HG03095 (cell line): ENCODE results near the gene PRAMEF12.
"Not testable (repeated sequence)": the region's sequence is repeated elsewhere in the genome, so short reads cannot be mapped to it uniquely, and the experiment has no call there.

Source experiments
- ATAC-seq: cut with Tn5 transposase; IDR thresholded peaks from one replicate; pipeline ENCODE4 v1.9.1; 2021; ENCODE audit warnings: moderate library complexity; ENCODE audit not compliant: unreplicated experiment

PRAMEF12 gene

GRCh38 chr1:12769976-12770505 lies 3.5 kb upstream of the PRAMEF12 start:
- ATAC-seq: no peak

- no peak for ATAC-seq
Observed at GRCh38 chr1:12770620-12771019, 2.9 kb upstream of the PRAMEF12 start.

DNA sequence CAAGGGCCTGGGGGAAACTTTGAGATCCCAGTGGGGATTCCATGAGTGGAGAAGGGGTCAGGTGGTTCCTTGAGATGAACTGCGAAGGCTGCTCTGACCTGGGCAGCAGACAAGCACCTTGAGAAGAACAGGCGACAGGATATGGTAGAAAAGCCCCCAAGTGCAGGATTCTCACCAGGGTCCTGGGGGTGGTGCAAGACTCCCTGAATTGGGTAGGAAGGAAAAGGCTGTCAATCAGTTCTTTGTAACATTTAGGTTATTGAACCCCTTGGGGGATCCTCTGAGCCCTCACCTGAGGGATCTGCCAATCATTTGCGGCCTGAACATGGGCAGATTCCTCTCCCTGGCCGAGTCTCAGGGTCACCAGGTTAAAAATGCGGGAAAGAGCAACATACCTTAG lies 2.4 kb upstream of the PRAMEF12 start:
- ATAC-seq: no peak

DNA sequence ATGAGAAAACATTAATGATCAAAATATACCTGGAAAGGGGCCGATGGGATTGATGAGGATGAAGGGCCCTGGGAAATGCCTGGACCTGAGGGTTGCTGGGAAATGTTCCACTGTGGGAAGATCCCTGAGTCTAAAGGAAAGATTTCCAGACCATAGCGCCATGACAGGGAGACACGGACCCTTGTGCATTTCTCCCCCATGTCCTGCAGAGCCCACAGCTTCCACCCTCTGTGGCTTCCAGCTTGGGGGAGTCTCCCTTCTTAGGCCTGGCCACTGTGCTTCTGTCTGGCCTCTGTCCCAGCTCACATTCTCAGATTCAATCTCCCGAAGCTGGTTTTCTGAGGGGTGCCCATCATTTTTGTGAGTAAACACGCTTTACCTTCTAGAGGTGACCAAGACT lies 1.0 kb upstream of the PRAMEF12 start:
- no peak for ATAC-seq

DNA sequence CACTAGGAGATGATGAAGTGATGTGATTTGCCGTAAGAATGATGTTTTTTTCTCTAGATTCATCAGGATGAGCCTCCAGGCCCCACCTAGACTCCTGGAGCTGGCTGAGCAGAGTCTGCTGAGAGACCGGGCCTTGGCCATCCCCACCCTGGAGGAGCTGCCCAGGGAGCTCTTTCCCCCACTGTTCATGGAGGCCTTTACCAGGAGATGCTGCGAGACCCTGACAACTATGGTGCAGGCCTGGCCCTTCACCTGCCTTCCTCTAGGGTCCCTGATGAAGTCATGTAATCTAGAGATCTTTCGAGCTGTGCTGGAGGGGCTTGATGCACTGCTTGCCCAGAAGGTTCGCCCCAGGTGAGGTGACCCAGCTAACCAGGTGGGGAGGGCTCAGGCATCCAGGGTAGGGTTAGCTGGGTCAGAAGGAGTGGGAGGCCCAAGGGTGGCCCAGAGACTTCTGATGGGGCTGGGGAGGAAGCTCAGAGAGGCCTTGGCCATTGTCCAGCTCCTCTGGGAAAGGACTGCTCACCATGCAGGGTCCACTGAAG lies 1.3 kb downstream of the PRAMEF12 start:
- no peak for ATAC-seq

DNA sequence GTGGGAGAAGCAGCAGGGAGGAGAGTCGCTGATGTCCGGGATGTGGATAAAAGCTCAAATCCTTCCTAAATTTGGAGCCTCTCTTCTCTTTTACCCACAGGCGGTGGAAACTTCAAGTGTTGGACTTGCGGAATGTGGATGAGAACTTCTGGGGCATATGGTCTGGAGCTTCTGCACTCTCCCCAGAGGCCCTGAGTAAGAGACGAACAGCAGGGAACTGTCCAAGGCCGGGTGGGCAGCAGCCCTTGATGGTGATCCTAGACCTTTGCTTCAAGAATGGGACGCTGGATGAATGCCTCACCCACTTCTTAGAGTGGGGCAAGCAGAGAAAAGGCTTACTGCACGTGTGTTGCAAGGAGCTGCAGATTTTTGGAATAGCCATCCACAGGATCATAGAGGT lies 1.9 kb downstream of the PRAMEF12 start:
- ATAC-seq: no peak

DNA sequence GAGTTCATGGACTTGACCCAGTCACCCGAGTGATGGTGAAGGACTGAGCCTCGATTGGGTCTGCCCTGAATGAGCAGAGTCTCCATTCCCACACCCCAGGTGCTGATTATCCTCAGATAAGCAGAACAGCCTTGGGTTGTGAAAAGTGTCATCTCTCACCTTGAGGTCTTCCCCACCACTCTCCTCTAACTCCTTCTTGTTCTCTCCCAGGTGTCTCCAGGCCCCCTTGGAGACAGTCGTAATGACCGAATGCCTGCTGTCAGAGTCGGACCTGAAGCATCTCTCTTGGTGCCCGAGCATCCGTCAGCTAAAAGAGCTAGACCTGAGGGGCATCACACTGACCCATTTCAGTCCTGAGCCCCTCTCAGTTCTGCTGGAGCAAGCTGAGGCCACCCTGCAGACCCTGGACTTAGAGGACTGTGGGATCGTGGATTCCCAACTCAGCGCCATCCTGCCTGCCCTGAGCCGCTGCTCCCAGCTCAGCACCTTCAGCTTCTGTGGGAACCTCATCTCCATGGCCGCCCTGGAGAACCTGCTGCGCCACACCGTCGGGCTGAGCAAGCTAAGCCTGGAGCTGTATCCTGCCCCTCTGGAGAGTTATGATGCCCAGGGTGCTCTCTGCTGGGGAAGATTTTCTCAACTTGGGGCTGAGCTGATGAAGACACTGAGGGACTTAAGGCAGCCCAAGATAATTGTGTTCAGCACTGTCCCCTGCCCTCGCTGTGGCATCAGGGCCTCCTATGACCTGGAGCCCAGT lies 3.4 kb downstream of the PRAMEF12 start:
- no peak for ATAC-seq

GRCh38 chr1:12778061-12778460 lies 4.5 kb downstream of the PRAMEF12 start:
- no peak for ATAC-seq

DNA sequence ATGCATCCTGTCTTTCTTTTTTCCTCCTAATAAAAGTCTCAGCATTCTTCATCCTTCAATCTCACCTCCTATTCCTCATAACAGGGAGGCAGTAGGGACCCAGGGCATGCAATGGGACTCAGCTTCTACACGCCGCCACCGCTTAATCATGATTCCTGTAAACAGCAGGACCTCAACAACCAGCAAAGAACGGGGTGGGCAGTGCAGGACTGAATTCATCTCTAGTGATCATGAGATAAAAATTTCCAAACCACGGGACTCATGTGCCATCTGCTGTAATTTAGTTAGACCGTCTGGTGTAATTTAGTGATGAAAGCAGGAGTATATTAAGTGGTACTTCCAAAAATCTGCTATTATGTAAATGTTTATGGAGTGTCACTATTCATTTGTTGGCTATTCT lies 5.4 kb downstream of the PRAMEF12 start:
- ATAC-seq: no peak

DNA sequence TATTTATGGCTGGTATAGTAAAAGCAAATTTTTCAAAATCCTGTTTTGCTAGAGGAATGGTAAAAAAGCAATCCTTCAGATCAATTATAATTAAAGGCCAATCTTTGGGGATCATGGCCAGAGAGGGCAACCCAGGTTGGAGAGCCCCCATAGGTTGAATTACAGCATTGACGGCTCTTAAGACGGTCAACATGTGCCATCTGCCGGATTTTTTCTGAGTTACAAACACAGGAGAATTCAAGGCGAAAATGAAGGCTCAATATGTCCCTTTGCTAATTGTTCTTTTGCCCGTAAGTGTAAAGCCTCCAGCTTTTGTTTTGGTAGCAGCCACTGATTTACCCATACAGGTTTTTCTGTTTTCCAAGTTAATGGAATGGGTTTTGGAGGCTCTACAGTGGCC lies 8.0 kb downstream of the PRAMEF12 start:
- ATAC-seq: not testable (repeated sequence)

GRCh38 chr1:12783783-12784182 lies 10.2 kb downstream of the PRAMEF12 start:
- ATAC-seq: not testable (repeated sequence)

DNA sequence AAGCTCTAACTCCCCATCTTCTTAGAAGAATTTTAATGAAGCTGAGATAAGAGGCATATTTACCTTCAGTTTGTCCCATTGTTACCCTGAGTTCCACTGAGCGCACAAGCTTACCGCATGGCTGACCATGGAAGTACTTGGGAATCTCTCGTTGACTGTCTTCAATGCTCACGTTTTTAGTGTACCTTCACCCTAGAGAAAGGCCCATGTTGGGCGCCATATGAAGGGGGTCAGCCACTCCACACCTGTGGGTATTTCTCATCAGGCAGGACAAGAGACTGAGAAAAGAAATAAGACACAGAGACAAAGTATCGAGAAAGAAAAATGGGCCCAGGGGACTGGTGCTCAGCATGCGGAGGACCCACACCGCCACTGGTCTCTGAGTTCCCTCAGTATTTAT lies 11.2 kb downstream of the PRAMEF12 start:
- not testable (repeated sequence) for ATAC-seq

DNA sequence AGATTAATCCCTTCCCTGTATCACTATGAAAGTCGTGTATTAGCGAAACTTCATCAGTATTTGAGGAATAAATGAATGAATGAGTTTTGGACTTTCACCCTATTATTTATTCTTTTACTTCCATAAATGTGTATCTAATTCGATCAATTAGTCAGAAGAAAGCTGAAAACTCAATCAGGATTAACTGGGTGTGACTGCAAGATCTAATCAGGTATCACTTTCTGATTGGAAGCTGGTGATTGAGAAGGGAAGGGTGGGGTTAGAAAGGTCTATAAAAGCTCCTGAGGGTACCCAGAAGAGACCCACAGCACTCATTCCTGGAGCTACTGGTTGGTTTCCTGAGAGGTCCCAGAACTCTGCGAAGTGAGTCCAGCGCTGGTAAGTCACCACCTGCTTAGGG lies 17.6 kb downstream of the PRAMEF12 start, which contains the start of gene PRAMEF1:
Gene PRAMEF1 (plus strand): TSS at position 301 of the 400 bp plus-strand sequence. CDS start 1,831 bp downstream, outside the sequence.
- ATAC-seq: not testable (repeated sequence)

DNA sequence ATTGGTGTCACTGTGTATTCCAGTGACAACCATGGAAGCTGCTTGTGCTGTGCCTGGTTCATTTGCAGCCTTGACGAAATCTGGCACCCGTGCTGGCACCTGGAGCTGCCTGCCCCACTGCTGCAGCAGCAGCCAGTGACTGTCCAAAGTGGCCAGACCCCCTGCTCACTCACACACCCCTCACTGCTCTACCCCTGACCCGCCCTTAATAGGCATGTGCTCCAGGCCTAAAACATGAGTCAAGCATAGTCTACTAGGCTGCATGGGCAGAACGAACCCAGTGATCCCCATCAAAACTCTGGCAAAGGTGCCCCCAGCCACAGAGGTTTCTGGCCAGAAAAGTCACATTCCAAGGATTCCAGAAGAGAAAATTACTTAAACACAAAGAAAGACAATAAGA lies 25.4 kb downstream of the PRAMEF12 start:
- no peak for ATAC-seq

- ATAC-seq: no peak
Observed at GRCh38 chr1:12799730-12800129, 26.2 kb downstream of the PRAMEF12 start.

DNA sequence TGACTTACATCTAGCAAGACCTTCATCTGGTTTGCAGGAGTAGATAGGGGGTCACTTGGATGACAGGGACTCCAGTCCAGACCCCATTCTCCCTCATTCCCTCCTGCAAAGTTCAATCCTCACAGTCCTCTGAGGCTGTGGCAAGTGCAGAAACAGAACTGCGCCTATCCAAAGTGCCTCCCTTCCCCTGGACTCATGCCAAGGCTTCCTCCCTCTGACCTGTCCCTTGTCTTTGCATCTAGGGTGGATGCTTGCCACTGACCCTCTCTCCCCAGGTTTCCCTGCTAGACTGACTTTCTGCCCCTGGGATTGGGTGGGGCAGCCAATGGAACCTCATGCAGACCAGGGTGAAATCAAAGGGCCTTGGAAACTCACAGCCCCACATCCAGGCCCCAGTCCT lies 36.4 kb downstream of the PRAMEF12 start:
- ATAC-seq: no peak

DNA sequence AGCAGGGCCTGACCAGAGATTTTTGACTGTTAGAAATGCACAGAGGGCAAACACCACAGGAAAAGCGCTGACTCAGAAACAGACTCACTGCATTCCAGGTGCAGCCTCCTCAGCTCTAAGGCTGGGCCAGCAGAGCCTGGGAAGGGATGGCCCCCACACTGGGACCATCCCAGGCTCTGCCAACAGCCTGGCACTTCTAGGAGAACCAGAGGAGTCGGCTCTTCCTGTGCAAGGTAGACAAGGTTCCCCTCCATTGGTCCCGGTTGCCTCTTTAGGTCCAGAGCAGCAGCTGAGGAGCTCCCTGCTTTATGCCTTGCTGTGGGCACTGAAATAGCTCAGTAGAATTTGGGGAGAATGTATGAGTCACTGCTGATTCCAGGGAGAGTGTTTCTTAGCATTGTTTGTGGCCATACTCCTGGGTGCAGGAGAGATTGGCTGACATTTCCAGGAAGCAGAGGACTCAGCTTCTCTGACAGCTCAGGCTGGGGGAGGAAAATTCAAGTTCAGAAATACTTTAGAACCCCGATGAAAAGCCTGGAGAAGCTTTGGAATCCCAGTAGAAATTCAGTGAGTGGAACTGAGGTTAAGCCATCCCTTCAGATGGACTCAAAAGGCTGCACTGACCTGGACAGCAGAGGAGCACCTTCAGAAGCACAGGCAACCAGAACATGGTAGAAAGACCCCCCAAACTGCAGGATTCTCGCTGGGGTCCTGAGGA lies 37.3 kb downstream of the PRAMEF12 start:
- ATAC-seq: no peak

GRCh38 chr1:12811409-12811784 lies 37.9 kb downstream of the PRAMEF12 start:
- ATAC-seq: no peak

- ATAC-seq: not testable (repeated sequence)
Observed at GRCh38 chr1:12819061-12819460, 45.5 kb downstream of the PRAMEF12 start.
